GM18511 (cell line): ENCODE data around the gene USP17L25.
"Not testable (repeated sequence)": the region's sequence is repeated elsewhere in the genome, so short reads cannot be mapped to it uniquely, and the experiment has no call there.

Source experiments
- ATAC-seq: cut with Tn5 transposase; IDR thresholded peaks from one replicate; pipeline ENCODE4 v1.9.1; 2021; ENCODE audit warnings: mild to moderate bottlenecking, moderate library complexity; ENCODE audit not compliant: unreplicated experiment

Gene USP17L25, protein sequence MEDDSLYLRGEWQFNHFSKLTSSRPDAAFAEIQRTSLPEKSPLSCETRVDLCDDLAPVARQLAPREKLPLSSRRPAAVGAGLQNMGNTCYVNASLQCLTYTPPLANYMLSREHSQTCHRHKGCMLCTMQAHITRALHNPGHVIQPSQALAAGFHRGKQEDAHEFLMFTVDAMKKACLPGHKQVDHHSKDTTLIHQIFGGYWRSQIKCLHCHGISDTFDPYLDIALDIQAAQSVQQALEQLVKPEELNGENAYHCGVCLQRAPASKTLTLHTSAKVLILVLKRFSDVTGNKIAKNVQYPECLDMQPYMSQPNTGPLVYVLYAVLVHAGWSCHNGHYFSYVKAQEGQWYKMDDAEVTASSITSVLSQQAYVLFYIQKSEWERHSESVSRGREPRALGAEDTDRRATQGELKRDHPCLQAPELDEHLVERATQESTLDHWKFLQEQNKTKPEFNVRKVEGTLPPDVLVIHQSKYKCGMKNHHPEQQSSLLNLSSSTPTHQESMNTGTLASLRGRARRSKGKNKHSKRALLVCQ

DNA sequence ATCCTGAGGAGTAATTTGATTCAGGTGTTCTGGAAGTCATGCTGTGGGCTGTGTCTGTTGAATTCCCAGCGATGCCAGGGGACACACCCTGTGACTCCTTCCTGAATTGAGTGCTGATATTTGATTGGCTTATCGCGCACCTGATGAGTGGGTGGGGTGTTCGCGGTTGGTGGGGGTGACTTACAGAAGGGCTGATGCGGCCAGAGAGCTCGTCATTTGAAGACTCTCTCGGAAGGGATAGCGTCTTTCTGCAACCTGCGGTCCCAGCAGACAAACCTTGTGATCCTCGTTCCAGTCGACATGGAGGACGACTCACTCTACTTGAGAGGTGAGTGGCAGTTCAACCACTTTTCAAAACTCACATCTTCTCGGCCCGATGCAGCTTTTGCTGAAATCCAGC is at the start of gene USP17L25:
Gene USP17L25 (plus strand): TSS at position 301 of the 400 bp plus-strand sequence. CDS start 0 bp downstream, at position 301.
- ATAC-seq = not testable (repeated sequence)

DNA sequence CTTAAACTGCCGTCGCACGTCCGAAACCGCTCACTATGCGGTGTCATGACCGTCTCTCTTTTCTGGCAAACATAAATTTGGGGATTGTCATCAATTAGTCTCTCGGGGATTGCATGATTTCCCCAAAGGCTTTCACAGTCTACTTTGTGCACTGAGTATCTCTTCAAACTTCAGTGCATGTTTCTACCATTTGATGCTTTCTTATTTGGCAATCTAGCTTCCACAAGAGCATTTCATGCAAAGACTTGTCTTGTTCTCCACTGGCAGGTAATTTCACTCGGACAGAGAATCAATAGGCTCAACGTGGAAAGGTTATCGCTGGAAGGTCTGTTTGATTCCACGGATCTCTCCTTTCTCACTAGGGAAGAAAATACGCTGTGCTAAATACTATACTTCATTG is 5.5 kb upstream of the USP17L25 start:
- not testable (repeated sequence) for ATAC-seq

DNA sequence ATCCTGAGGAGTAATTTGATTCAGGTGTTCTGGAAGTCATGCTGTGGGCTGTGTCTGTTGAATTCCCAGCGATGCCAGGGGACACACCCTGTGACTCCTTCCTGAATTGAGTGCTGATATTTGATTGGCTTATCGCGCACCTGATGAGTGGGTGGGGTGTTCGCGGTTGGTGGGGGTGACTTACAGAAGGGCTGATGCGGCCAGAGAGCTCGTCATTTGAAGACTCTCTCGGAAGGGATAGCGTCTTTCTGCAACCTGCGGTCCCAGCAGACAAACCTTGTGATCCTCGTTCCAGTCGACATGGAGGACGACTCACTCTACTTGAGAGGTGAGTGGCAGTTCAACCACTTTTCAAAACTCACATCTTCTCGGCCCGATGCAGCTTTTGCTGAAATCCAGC is 4.8 kb upstream of the USP17L25 start, which contains the start of gene USP17L24:
Gene USP17L24 (plus strand): TSS at position 301 of the 400 bp plus-strand sequence. CDS start 0 bp downstream, at position 301.
- ATAC-seq = not testable (repeated sequence)

DNA sequence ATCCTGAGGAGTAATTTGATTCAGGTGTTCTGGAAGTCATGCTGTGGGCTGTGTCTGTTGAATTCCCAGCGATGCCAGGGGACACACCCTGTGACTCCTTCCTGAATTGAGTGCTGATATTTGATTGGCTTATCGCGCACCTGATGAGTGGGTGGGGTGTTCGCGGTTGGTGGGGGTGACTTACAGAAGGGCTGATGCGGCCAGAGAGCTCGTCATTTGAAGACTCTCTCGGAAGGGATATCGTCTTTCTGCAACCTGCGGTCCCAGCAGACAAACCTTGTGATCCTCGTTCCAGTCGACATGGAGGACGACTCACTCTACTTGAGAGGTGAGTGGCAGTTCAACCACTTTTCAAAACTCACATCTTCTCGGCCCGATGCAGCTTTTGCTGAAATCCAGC is 4.6 kb downstream of the USP17L25 start, which contains the start of gene USP17L26:
Gene USP17L26 (plus strand): TSS at position 301 of the 400 bp plus-strand sequence. CDS start 0 bp downstream, at position 301.
- ATAC-seq = not testable (repeated sequence)

DNA sequence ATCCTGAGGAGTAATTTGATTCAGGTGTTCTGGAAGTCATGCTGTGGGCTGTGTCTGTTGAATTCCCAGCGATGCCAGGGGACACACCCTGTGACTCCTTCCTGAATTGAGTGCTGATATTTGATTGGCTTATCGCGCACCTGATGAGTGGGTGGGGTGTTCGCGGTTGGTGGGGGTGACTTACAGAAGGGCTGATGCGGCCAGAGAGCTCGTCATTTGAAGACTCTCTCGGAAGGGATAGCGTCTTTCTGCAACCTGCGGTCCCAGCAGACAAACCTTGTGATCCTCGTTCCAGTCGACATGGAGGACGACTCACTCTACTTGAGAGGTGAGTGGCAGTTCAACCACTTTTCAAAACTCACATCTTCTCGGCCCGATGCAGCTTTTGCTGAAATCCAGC is 9.4 kb downstream of the USP17L25 start, which contains the start of gene USP17L5:
Gene USP17L5 (plus strand): TSS at position 301 of the 400 bp plus-strand sequence. CDS start 0 bp downstream, at position 301.
- ATAC-seq = not testable (repeated sequence)

DNA sequence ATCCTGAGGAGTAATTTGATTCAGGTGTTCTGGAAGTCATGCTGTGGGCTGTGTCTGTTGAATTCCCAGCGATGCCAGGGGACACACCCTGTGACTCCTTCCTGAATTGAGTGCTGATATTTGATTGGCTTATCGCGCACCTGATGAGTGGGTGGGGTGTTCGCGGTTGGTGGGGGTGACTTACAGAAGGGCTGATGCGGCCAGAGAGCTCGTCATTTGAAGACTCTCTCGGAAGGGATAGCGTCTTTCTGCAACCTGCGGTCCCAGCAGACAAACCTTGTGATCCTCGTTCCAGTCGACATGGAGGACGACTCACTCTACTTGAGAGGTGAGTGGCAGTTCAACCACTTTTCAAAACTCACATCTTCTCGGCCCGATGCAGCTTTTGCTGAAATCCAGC is 14.1 kb downstream of the USP17L25 start, which contains the start of gene USP17L27:
Gene USP17L27 (plus strand): TSS at position 301 of the 400 bp plus-strand sequence. CDS start 0 bp downstream, at position 301.
- not testable (repeated sequence) for ATAC-seq

DNA sequence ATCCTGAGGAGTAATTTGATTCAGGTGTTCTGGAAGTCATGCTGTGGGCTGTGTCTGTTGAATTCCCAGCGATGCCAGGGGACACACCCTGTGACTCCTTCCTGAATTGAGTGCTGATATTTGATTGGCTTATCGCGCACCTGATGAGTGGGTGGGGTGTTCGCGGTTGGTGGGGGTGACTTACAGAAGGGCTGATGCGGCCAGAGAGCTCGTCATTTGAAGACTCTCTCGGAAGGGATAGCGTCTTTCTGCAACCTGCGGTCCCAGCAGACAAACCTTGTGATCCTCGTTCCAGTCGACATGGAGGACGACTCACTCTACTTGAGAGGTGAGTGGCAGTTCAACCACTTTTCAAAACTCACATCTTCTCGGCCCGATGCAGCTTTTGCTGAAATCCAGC is 18.9 kb downstream of the USP17L25 start, which contains the start of gene USP17L28:
Gene USP17L28 (plus strand): TSS at position 301 of the 400 bp plus-strand sequence. CDS start 0 bp downstream, at position 301.
- ATAC-seq = not testable (repeated sequence)

DNA sequence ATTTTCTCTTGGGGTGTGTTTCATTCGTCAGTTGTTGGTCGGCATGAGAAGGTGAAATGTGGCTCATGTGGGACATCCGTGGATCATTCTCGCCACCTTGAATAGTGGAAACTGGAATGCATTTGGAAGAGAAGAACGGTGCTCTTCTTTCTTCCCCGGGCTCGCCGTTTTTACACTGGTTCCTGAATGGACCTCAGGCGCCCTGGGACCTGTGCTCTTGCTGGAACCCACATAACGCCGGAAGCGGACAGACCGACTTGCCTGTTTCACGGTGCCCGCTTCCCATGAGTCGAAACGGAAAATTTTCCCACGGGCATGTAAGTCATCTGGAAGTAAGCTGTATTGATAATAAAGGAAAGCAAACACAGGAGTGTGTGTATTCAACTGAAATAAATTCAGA is 21.2 kb downstream of the USP17L25 start:
- not testable (repeated sequence) for ATAC-seq

DNA sequence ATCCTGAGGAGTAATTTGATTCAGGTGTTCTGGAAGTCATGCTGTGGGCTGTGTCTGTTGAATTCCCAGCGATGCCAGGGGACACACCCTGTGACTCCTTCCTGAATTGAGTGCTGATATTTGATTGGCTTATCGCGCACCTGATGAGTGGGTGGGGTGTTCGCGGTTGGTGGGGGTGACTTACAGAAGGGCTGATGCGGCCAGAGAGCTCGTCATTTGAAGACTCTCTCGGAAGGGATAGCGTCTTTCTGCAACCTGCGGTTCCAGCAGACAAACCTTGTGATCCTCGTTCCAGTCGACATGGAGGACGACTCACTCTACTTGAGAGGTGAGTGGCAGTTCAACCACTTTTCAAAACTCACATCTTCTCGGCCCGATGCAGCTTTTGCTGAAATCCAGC is 23.6 kb downstream of the USP17L25 start, which contains the start of gene USP17L29:
Gene USP17L29 (plus strand): TSS at position 301 of the 400 bp plus-strand sequence. CDS start 0 bp downstream, at position 301.
- not testable (repeated sequence) for ATAC-seq

DNA sequence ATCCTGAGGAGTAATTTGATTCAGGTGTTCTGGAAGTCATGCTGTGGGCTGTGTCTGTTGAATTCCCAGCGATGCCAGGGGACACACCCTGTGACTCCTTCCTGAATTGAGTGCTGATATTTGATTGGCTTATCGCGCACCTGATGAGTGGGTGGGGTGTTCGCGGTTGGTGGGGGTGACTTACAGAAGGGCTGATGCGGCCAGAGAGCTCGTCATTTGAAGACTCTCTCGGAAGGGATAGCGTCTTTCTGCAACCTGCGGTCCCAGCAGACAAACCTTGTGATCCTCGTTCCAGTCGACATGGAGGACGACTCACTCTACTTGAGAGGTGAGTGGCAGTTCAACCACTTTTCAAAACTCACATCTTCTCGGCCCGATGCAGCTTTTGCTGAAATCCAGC is 33.1 kb downstream of the USP17L25 start, which contains the start of gene USP17L30:
Gene USP17L30 (plus strand): TSS at position 301 of the 400 bp plus-strand sequence. CDS start 0 bp downstream, at position 301.
- ATAC-seq = not testable (repeated sequence)

DNA sequence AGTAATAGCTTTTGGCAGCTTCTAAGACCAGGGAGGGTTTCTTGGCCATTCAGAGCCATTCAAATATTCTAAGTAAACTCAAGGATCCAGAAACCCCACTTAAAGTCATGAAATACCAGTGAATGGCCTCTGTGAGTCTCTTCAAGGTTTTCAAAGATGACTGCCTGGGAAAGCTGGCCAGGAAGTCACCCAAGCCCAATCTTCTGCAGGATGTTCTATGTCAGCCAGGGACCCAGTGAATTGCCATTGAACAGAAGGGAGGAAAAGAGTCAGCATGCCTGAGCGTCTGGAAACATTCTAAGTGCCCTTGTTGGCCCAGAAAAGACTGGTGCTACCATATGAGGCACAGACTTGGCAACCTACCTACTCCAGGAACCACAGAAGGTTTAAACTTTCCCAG is 50.2 kb downstream of the USP17L25 start:
- ATAC-seq = not testable (repeated sequence)
